Measurements from ENCODE around the gene RBMS3.

DNA sequence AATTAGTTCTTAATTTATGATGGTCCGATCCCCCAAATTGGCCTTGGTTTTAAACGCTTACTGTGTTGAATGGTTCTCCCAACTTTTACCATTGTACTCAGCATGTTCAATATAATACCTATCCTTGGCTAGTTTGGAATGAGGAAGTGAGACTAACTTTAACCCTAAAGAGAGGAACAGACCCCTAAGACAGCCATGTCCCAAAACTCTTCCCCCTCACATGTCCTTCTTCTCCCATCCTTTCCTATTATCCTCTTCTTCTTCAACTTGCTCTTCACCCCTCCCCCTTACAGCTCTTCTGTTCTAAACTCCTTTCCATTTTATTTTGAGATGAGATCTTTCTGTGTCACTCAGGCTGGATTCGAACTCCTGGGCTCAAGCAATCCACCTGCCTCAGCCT, 116.5 kb downstream of the RBMS3 start:
- TF ChIP-seq CTCF (IDR thresholded peaks at IDR 0.05) (no peak), POLR2A (IDR thresholded peaks at IDR 0.05) (no peak)
